Activated CD8-positive, alpha-beta T cell treated with anti-CD3 and anti-CD28 coated beads, Interleukin-2, amount 10 ng/mL, durations not matched to agents 7 days and 5 days (primary cell): ENCODE results near the gene PPP6R1. TPM values are rescaled to one million over a fixed set of nuclear protein-coding genes. Genes with fewer than 3 reads are reported as not detected.

ENCODE experiments used
- ATAC-seq: fragments of 150-1000 bp; cut with Tn5 transposase; one replicate; pipeline ENCODE4 v1.10.0; 2021; ENCODE audit warnings: moderate library complexity
- CTCF ChIA-PET: fragments of 350-600 bp; sonication (Branson Sonifier 250); formaldehyde crosslinking; loops from one replicate; lab custom pipeline; 2021; ENCODE audit warnings: antibody characterized with exemption; lab: Charles Lee
- POLR2A ChIA-PET: fragments of 350-600 bp; sonication (Branson Sonifier 250); formaldehyde crosslinking; loops from one replicate; lab custom pipeline; 2021; ENCODE audit warnings: antibody characterized with exemption; lab: Charles Lee
- DNase-seq: peaks from one replicate; pipeline ENCODE4 v3.0.0-alpha.2; 2020
- H3K27ac Mint-ChIP-seq: one replicate; pipeline ENCODE4 v1.8.0; 2021; ENCODE audit warnings: mild to moderate bottlenecking, mixed read lengths
- H3K27me3 Mint-ChIP-seq: one replicate; pipeline ENCODE4 v1.8.0; 2021; ENCODE audit warnings: low read depth, mixed read lengths
- H3K36me3 Mint-ChIP-seq: one replicate; pipeline ENCODE4 v1.8.0; 2021; ENCODE audit warnings: low read depth, mixed read lengths
- H3K4me1 Mint-ChIP-seq: one replicate; pipeline ENCODE4 v1.8.0; 2021; ENCODE audit warnings: low read depth, mixed read lengths
- H3K4me3 Mint-ChIP-seq: one replicate; pipeline ENCODE4 v1.8.0; 2021; ENCODE audit warnings: mild to moderate bottlenecking, mixed read lengths
- H3K9me3 Mint-ChIP-seq: one replicate; pipeline ENCODE4 v1.8.0; 2022; ENCODE audit warnings: mixed read lengths; ENCODE audit not compliant: insufficient read depth
- total RNA-seq, 2 experiments: library from RNA; stranded (reverse); gene quantifications; one replicate each; pipeline ENCODE4 v1.2.3, GENCODE V29; 2021

The PPP6R1 gene
- total RNA-seq, 2 experiments from 2014 or later, result 256 to 265 TPM

DNA sequence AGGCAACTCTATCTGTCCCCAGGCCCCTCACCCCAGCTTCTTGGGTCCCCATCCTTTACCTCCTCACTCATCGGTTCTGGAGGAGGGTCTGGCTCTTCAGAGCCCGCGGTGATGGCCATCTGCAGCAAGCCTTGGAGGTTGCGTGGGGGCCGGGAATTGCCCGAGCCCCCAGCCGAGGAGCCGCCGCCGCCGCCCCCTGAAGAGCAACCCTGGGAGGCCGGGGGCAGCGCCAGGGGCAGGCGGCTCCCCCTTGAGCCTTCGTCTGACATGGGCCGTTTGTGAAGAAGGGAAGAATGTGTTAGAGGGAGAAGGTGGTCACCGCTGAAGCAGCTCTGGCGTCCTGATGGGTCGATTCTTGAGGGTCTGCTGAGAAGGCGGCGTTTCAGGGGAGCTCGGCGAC is 20.5 kb upstream of the PPP6R1 start:
- ATAC-seq (no peak), DNase-seq (no peak)
- Mint-ChIP-seq H3K27me3 (peaks cover 9% of the 10 kb centered on the region), H3K4me1 (peaks cover 46% of the 10 kb centered on the region), H3K27ac (peak overlapping the region; percentile 99), H3K36me3 (peaks cover 12% of the 10 kb centered on the region), H3K4me3 (peak overlapping the region; percentile 100), H3K9me3 (no peaks in the 10 kb centered on the region)
- ChIA-PET POLR2A (interaction anchor here (0.8 to 3.6 kb wide), 8 partner anchors 13 to 105 kb away, joined by 3 to 35 read pairs (median 4); partner anchors contain the start of genes KMT5C and PPP6R1), CTCF (interaction anchor here (1.1 to 4.8 kb wide), 4 partner anchors 13 to 23 kb away, joined by 5 to 34 read pairs (median 14); no protein-coding TSS in a partner anchor)

DNA sequence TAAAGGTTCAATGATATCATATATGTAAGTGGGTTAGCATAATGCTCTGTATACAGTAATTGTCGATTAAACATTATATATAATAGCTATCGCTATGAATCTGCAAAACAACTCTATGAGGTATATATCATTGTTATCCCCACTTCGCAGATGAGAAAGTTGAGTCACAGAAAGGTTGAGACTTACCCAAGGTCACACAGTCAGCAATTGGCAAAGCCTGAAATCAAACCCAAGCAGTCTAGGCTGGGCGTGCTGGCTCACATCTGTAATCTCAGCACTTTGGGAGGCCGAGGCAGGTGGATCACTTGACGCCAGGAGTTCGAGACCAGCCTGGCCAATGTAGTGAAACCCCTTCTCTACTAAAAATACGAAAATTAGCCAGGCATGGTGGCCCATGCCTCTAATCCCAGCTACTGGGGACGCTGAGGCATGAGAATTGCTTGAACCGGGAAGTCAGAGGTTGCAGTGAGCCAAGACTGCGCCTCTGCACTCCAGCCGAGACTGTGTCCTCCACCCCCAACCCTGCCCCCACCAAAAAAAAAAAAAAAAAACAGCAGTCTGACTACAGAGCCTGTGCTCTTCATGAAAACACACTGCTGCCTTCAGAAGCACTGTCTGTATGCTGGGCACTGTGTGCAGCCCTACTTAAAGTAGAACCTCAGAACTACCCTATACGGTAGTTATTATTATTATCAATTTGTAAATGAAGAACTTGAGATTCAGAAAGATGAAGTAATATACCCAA is 19.7 kb upstream of the PPP6R1 start:
- Mint-ChIP-seq H3K9me3 (no peaks in the 10 kb centered on the region), H3K27ac (peak overlapping the region; percentile 99), H3K36me3 (peaks cover 12% of the 10 kb centered on the region), H3K4me1 (peaks cover 45% of the 10 kb centered on the region), H3K4me3 (peak overlapping the region; percentile 100), H3K27me3 (peaks cover 7% of the 10 kb centered on the region)
- POLR2A ChIA-PET, result interaction anchor here (0.8 to 3.6 kb wide), 5 partner anchors 18 to 106 kb away, joined by 3 to 35 read pairs (median 4); partner anchors contain the start of genes KMT5C and PPP6R1
- DNase-seq (no peak), ATAC-seq (no peak)
- CTCF ChIA-PET, result interaction anchor here (0.9 to 1.3 kb wide), 2 partner anchors 10 to 61 kb away, joined by 3 to 4 read pairs; partner anchors contain the start of gene KMT5C

DNA sequence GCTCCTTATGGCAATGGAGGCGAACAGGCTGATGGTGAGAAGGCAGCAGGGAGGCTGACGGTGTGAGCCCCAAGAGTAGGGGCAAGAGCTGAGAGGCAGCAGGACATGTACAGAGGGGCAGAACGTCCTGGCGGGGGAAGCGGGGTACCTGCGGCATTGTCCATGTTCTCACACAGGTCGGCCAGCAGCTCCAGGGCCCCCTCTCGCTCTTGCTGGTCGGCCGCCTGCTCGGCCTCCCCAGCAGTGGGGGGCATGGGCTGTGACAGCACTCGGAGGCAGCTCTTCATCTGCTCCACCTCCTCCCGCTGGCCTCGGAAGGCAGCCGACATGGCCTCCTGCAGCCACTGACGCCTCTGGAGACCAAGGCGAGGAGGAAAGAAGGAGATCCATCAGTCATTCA is 18.7 kb upstream of the PPP6R1 start:
- H3K9me3 Mint-ChIP-seq, result no peaks in the 10 kb centered on the region
- peaks cover 12% of the 10 kb centered on the region for H3K36me3 Mint-ChIP-seq
- POLR2A ChIA-PET, result interaction anchor here (1.5 to 3.6 kb wide), 2 partner anchors 17 to 62 kb away, joined by 4 to 35 read pairs; partner anchors contain the start of genes KMT5C and PPP6R1
- H3K4me3 Mint-ChIP-seq, result peak overlapping the region; percentile 22
- CTCF ChIA-PET, result interaction anchor here (0.8 to 1.3 kb wide), 3 partner anchors 9 to 62 kb away, joined by 3 to 4 read pairs (median 3); partner anchors contain the start of gene KMT5C
- H3K4me1 Mint-ChIP-seq, result peaks cover 41% of the 10 kb centered on the region
- ATAC-seq (no peak), DNase-seq (no peak)
- peaks cover 2% of the 10 kb centered on the region for H3K27me3 Mint-ChIP-seq
- H3K27ac Mint-ChIP-seq, result peak overlapping the region; percentile 84

DNA sequence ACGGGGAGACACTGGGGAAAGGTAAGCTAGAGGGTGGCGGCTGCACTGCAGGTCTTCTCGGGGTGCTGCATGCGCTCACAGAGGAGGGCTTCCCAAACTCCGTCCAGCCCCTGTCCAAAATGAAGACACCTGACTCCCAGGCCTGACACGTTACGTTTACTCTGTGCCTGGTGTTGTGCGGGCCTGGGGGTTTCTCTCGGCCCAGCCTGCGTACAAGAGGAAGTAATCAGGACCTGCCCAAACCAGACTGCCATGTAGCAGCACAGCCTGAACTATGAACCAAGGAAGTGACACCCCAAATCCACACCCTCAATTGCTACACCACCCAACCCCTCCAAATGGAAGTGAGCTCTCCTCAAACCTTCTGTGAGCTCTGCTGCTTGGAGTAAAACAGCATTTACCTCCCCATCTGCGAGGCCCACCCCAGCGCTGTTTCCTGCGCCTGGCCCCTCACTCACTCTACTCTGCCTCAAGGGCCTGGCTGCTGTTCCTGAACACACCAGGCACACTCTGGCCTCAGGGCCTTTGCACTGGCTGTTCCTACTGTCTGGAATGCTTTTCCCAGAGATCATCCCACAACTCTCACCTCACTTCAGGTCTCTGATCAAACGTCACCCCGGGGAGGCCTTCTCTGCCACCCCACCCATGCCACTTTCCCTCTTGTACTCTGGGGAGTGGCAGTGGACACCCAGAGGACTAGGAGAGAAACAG is 18.1 kb upstream of the PPP6R1 start:
- CTCF ChIA-PET, result interaction anchor here (1.3 to 1.6 kb wide), 2 partner anchors 18 to 62 kb away, joined by 4 read pairs; partner anchors contain the start of genes KMT5C and PPP6R1
- ATAC-seq, result no peak
- no peak for DNase-seq
- Mint-ChIP-seq H3K9me3 (no peaks in the 10 kb centered on the region), H3K27ac (peak overlapping the region; percentile 84), H3K4me1 (peaks cover 41% of the 10 kb centered on the region), H3K36me3 (peaks cover 17% of the 10 kb centered on the region), H3K4me3 (peak overlapping the region; percentile 32), H3K27me3 (no peaks in the 10 kb centered on the region)
- POLR2A ChIA-PET, result interaction anchor here (1.5 to 3.6 kb wide), 2 partner anchors 17 to 63 kb away, joined by 4 to 35 read pairs; partner anchors contain the start of genes KMT5C and PPP6R1

DNA sequence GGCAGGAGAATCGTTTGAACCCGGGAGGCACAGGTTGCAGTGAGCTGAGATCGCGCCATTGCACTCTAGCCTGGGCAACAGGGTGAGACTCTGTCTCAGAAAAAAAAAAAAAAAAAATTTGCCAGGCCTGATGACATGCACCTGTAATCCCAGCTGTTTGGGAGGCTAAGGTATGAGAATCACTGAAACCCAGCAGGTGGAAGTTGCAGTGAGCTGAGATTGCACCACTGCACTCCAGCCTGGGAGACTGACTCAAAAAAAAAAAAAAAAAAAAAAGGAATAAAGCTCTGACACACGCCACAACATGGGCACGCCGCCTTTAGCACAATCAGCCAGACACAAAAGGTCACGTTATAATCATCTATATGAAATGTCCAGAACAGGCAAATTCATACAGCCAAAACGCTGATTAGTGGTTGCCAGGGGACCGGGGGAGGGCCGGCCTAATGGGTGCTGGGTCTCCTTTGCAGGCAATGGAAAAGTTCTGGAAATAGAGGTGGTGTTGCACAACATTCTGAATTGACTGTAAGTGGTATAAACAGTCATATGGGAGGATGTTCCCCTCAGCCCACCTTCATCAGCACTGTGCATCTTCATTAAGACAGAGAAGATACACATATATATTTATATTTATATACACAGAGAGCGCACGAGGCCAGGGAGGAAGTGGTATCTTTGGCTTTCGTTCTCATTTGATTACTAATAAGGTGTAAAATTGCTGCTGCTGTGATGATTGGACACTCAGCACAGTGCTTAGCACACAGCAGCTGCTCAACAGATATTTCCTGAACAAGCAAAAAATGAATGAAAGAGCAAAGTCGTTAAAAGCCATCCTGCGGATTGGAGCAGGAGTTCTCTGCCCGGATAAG is 17.3 kb upstream of the PPP6R1 start:
- DNase-seq (peak; percentile 32), ATAC-seq (no peak)
- no peak overlapping the region for H3K4me3 Mint-ChIP-seq
- peaks cover 17% of the 10 kb centered on the region for H3K36me3 Mint-ChIP-seq
- peaks cover 37% of the 10 kb centered on the region for H3K4me1 Mint-ChIP-seq
- ChIA-PET POLR2A (interaction anchor here (0.6 kb wide), 1 partner anchor 63 kb away, joined by 3 read pairs; the partner anchor contains the start of gene KMT5C), CTCF (interaction anchor here (0.9 to 1.6 kb wide), 2 partner anchors 13 to 17 kb away, joined by 3 to 4 read pairs; partner anchors contain the start of gene PPP6R1)
- H3K27ac Mint-ChIP-seq, result peak overlapping the region; percentile 84
- H3K27me3 Mint-ChIP-seq, result no peaks in the 10 kb centered on the region
- no peaks in the 10 kb centered on the region for H3K9me3 Mint-ChIP-seq

DNA sequence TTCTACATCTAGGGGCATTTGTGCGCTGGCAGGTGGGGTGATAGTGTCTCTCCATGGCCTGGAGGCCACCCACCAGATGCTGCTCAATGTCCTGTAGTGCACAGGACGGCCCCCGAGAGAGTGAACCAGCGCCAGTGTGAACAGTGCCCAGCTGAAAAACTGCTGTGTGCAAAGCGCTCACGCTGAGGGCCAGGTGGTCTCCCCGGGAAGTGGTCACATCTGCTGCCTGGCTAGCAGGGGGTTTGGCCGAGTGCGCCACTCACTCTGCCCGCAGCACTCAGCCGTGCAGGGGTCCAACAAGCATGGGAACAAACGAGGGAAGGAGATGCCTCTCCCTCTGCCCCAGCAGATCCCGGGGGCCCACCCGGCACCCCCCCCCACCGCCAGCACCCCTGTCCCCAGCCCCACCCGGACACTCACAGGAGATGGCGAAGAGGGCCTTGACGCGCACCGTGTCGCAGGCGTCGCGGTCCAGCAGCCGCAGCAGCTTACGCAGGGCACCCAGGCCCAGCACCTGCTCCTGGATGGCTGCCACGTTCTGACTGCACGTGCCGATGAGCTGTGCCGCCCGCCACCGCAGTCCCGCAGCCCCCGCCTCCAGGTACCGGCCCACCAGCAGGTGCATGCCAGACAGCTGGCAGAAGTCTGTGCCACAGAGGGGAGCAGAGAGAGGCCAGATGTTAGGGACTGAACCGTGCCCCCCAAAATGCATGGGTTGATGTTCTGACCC is 15.3 kb upstream of the PPP6R1 start:
- ChIA-PET CTCF (no interaction called here), POLR2A (interaction anchor here (0.5 kb wide), 1 partner anchor 281 kb away, joined by 3 read pairs; no protein-coding TSS in a partner anchor)
- Mint-ChIP-seq H3K27ac (no peak overlapping the region), H3K27me3 (no peaks in the 10 kb centered on the region), H3K4me1 (peaks cover 21% of the 10 kb centered on the region), H3K4me3 (no peak overlapping the region), H3K36me3 (peaks cover 14% of the 10 kb centered on the region), H3K9me3 (no peaks in the 10 kb centered on the region)
- ATAC-seq, result no peak
- DNase-seq, result no peak

DNA sequence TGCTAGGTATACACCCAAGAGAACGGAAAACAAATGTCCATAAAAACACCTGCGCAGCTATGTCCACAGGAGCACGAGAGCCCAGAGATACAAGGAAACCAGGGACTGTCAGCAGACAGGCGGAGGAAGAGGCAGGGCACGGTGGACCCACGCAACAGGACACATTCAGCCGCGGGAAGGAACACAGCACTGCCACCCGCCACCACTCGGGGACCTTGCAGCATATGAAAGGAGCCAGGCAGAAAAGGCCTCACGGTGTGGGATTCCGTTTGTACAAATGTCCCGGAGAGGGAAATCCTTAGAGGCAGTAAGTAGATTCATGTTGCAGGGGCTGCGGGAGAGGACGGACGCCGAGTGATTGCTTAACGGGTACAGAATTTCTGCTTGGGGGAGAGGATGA is 13.3 kb upstream of the PPP6R1 start:
- H3K27me3 Mint-ChIP-seq, result no peaks in the 10 kb centered on the region
- POLR2A ChIA-PET, result no interaction called here

DNA sequence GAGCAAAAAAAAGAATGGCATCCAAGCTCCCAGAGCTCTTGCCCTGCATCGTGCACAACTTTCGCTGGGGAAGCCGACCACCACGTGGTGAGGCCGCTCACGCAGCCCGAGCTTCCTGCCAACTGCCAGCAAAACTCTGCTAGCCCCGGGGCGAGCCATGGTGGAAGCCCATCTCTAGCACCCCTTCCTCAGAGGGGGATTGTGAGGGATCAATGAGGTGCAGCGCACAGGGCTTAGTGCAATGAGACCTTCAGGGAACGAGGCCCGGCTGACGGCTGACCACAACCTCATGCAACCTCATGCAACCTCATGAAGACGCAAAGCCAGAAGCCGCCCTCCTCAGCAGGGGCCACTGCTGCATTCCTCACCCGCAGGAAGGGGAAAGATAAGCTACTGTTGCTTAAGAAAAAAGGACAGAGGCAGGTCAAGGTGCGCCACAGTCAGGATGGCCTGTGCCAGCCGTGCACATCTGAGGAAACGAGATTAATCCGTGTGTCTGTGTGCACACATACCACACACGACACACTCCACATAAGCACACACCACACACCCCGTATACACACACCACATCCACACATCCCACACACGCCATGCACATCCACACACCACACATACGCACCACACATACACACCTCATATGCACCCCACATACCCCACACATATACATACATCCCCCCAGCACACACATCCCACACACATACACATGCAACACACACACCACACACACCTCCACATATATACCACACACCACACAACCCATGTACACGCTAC is 11.5 kb upstream of the PPP6R1 start:
- ATAC-seq, result peak; percentile 32
- no peaks in the 10 kb centered on the region for H3K27me3 Mint-ChIP-seq
- POLR2A ChIA-PET, result interaction anchor here (0.6 to 1.9 kb wide), 2 partner anchors 11 to 104 kb away, joined by 3 to 9 read pairs; partner anchors contain the start of gene PPP6R1
- H3K4me1 Mint-ChIP-seq, result peaks cover 4% of the 10 kb centered on the region
- H3K36me3 Mint-ChIP-seq, result peaks cover 13% of the 10 kb centered on the region
- no peak for DNase-seq
- CTCF ChIA-PET, result no interaction called here
- H3K9me3 Mint-ChIP-seq, result no peaks in the 10 kb centered on the region
- no peak overlapping the region for H3K27ac Mint-ChIP-seq
- no peak overlapping the region for H3K4me3 Mint-ChIP-seq

More for the DNA sequence above, 13.3 kb upstream of the PPP6R1 start:
- H3K4me1 Mint-ChIP-seq, result peaks cover 12% of the 10 kb centered on the region
- no peak overlapping the region for H3K4me3 Mint-ChIP-seq
- no peaks in the 10 kb centered on the region for H3K9me3 Mint-ChIP-seq
- CTCF ChIA-PET, result no interaction called here
- H3K36me3 Mint-ChIP-seq, result peaks cover 14% of the 10 kb centered on the region
- DNase-seq (no peak), ATAC-seq (no peak)
- no peak overlapping the region for H3K27ac Mint-ChIP-seq

DNA sequence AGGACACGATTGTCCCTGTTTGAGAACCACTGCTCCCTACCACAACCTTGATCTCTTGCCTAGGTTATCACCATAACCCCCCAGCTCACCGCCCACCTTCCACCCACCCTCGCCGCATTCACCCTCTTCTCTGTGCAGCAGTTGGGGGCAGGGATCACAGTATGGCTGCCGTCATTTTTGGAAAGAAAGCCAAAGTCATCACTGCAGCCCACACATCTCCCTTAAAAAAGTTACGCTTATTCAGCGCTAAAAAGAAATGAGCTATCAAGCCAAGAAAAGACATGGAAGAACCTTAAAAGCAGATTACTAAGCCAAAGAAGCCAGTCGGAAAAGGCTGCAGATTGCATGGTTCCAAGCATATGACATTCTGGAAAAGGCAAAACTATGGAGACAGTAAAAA is 10.5 kb upstream of the PPP6R1 start:
- Mint-ChIP-seq H3K4me3 (no peak overlapping the region), H3K4me1 (peaks cover 2% of the 10 kb centered on the region), H3K27me3 (no peaks in the 10 kb centered on the region), H3K36me3 (peaks cover 13% of the 10 kb centered on the region), H3K9me3 (no peaks in the 10 kb centered on the region), H3K27ac (peak overlapping the region; percentile 23)
- CTCF ChIA-PET, result interaction anchor here (1.4 kb wide), 1 partner anchor 9 kb away, joined by 3 read pairs; no protein-coding TSS in a partner anchor
- POLR2A ChIA-PET, result interaction anchor here (1.0 to 1.9 kb wide), 2 partner anchors 10 to 14 kb away, joined by 3 to 9 read pairs; partner anchors contain the start of genes BRSK1 and PPP6R1
- ATAC-seq (no peak), DNase-seq (no peak)

DNA sequence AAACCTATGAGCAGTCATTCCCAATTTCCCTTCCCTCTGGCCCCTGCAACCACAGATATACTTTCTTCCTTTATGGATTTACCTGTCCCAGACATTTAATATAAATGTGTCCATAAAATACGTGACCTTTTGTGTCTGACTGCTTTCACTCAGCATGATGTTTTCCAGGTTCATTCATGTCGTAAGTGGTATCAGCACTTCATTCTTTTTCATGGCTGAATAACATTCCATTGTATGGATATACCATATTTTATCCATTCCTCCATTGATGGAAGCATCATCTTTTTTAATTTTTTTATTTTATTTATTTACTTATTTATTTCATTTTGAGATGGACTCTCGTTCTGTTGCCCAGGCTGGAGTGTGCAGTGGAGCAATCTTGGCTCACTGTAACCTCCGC is 8.0 kb upstream of the PPP6R1 start:
- no peaks in the 10 kb centered on the region for H3K9me3 Mint-ChIP-seq
- DNase-seq, result no peak
- CTCF ChIA-PET, result no interaction called here
- H3K27ac Mint-ChIP-seq, result no peak overlapping the region
- no peak overlapping the region for H3K4me3 Mint-ChIP-seq
- H3K4me1 Mint-ChIP-seq, result peaks cover 2% of the 10 kb centered on the region
- H3K36me3 Mint-ChIP-seq, result peaks cover 10% of the 10 kb centered on the region
- H3K27me3 Mint-ChIP-seq, result no peaks in the 10 kb centered on the region
- no peak for ATAC-seq
- POLR2A ChIA-PET, result no interaction called here
